HepG2 (cell line): Measurements from ENCODE around the gene TAF1B. TPM values are rescaled to one million over a fixed set of nuclear protein-coding genes. Genes with fewer than 3 reads are reported as not detected.

Experiments
- ATAC-seq: fragments of 200-7000 bp; cut with Tn5 transposase; 3 replicates; pipeline ENCODE4 v1.9.1; 2020; ENCODE audit warnings: mild to moderate bottlenecking, moderate library complexity
- BruUV-seq: library from RNA; stranded (reverse); fragments of 400-500 nt; replicated peaks from 2 replicates; lab custom pipeline; 2021; lab: Mats Ljungman, UMichigan
- CTCF ChIA-PET: fragments of 300-600 bp; formaldehyde crosslinking; extraction: SDS; loops from one replicate; lab custom pipeline; 2021; ENCODE audit warnings: low total read pairs, inconsistent platforms, low intra/inter-chr PET ratio; lab: Yijun Ruan, JAX
- POLR2A ChIA-PET: fragments of 350-600 bp; sonication (Branson Sonifier 250); formaldehyde crosslinking; loops from one replicate; lab custom pipeline; 2020; ENCODE audit warnings: antibody characterized with exemption, inconsistent platforms; lab: Yijun Ruan, JAX
- DNase-seq: peaks from one replicate; pipeline ENCODE4 v3.0.0-alpha.2; 2015; ENCODE audit warnings: low spot score
- FAIRE-seq: peaks from 3 replicates; lab custom pipeline; 2011; peaks lifted over from hg19 to GRCh38; lab: Jason Lieb, UNC
- H2AFZ ChIP-seq: one replicate; pipeline ENCODE4 v1.6.1; 2011; ENCODE audit warnings: low read length, inconsistent platforms
- H3K27ac ChIP-seq: fragments of 300-600 bp; 3 replicates; pipeline ENCODE4 v1.8.0; 2011; ENCODE audit warnings: mixed run types, mild to moderate bottlenecking, mixed read lengths, low read length, inconsistent platforms; ENCODE audit not compliant: insufficient read depth; ENCODE audit errors: extremely low read length
- H3K27me3 ChIP-seq, 2 experiments: fragments of 200-600 bp in 1 of 2; 2 replicates in 1 of 2; 3 replicates in 1 of 2; pipeline versions ENCODE4 v1.6.0 to v1.8.0; 2011; ENCODE audit warnings: low read length in 2 of 2, mild to moderate bottlenecking in 2 of 2, moderate library complexity in 2 of 2, inconsistent platforms in 1 of 2; ENCODE audit not compliant: insufficient read depth in 2 of 2, control insufficient read depth in 1 of 2
- H3K36me3 ChIP-seq, 2 experiments: fragments of 200-600 bp in 1 of 2; replicated peaks in 1 of 2; 2 replicates in 1 of 2; 3 replicates in 1 of 2; pipeline versions ENCODE4 v1.5.1 to v1.8.0; 2011; ENCODE audit warnings: low read length in 2 of 2, inconsistent platforms in 1 of 2; ENCODE audit not compliant: insufficient read depth in 2 of 2, control insufficient read depth in 1 of 2
- H3K4me1 ChIP-seq: 2 replicates; pipeline ENCODE4 v1.5.1; 2012; ENCODE audit warnings: low read length, inconsistent platforms; ENCODE audit not compliant: insufficient read depth
- H3K4me2 ChIP-seq: 2 replicates; pipeline ENCODE4 v1.6.0; 2011; ENCODE audit warnings: low read depth, low read length, inconsistent platforms
- H3K4me3 ChIP-seq, 3 experiments: fragments of 200-600 bp in 1 of 3; sonication (generic), shearing (Covaris generic) in 1 of 3; replicated peaks in 1 of 3; 2 replicates each; pipeline ENCODE4 v1.5.1; 2011 to 2016; ENCODE audit warnings: low read length in 3 of 3, inconsistent platforms in 2 of 3, low read depth in 2 of 3, mild to moderate bottlenecking in 2 of 3, control low read depth in 1 of 3, mixed read lengths in 1 of 3; ENCODE audit not compliant: insufficient read depth in 1 of 3
- H3K79me2 ChIP-seq: one replicate; pipeline ENCODE4 v1.6.1; 2011; ENCODE audit warnings: low read length, inconsistent platforms; ENCODE audit not compliant: insufficient read depth
- H3K9ac ChIP-seq: 2 replicates; pipeline ENCODE4 v1.6.0; 2011; ENCODE audit warnings: mild to moderate bottlenecking, low read depth, low read length, inconsistent platforms; ENCODE audit not compliant: insufficient read depth
- H3K9me3 ChIP-seq: 2 replicates; pipeline ENCODE4 v1.5.1; 2012; ENCODE audit warnings: mild to moderate bottlenecking, low read length
- H4K20me1 ChIP-seq: 2 replicates; pipeline ENCODE4 v1.6.0; 2011; ENCODE audit warnings: inconsistent platforms, mild to moderate bottlenecking, low read length, moderate library complexity; ENCODE audit not compliant: insufficient read depth
- TBX2 ChIP-seq: sonication (generic); formaldehyde crosslinking; IDR thresholded peaks from 2 replicates; pipeline ENCODE4 v1.5.0; 2020; ENCODE audit warnings: missing genetic modification reagents, mild to moderate bottlenecking, borderline replicate concordance
- TFAP4 ChIP-seq: sonication (generic); IDR thresholded peaks from 2 replicates; pipeline ENCODE4 v1.6.1; 2016; ENCODE audit warnings: low read depth, borderline replicate concordance
- ZBTB40 ChIP-seq, 2 experiments: fragments of 450-650 bp in 1 of 2; sonication (generic) in 1 of 2; formaldehyde crosslinking in 1 of 2; IDR thresholded peaks; 2 replicates each; pipeline versions ENCODE4 v1.6.1 to v1.8.0; 2016 to 2022; ENCODE audit warnings: antibody characterized with exemption in 1 of 2, mild to moderate bottlenecking in 1 of 2, missing genetic modification reagents in 1 of 2
- ZNF232 ChIP-seq: sonication (generic); formaldehyde crosslinking; IDR thresholded peaks from 2 replicates; pipeline ENCODE4 v1.4.0; 2020; ENCODE audit warnings: missing genetic modification reagents, borderline replicate concordance
- ZNF34 ChIP-seq: sonication (generic); formaldehyde crosslinking; IDR thresholded peaks from 2 replicates; pipeline ENCODE4 v1.4.0; 2020; ENCODE audit warnings: mild to moderate bottlenecking, missing genetic modification reagents, borderline replicate concordance
- WGBS: methylation state at CpG from one replicate; pipeline ENCODE4 v1.1.6; 2017; ENCODE audit warnings: low lambda C conversion rate; 5-methylcytosine and 5-hydroxymethylcytosine counted together
- in situ Hi-C: cut with HindIII; loops from 2 replicates; pipeline ENCODE4 v1.10.0; 2017; ENCODE audit warnings: low pct_unique_long_range_greater_than_20kb; ENCODE audit not compliant: extremely low pct_ligation_motif_present
- intact Hi-C: fragments of 100-400 bp; cut with micrococcal nuclease; formaldehyde crosslinking; loops from one replicate; pipeline ENCODE4 v1.10.0; 2022; ENCODE audit not compliant: unreplicated experiment
- polyA plus RNA-seq, 8 experiments: library from polyadenylated mRNA; depleted of rRNA in 3 of 8; stranded (reverse) in 7 of 8; unstranded in 1 of 8; fragments of >200 nt; fragmentation: Illumina TruSeq in 4 of 8; extraction: Trizol in 4 of 8; gene quantifications; 2 replicates each; pipeline versions ENCODE4 v1.2.1 to v1.2.3, GENCODE V29; 2011 to 2016; ENCODE audit warnings: low read depth in 4 of 8, missing spikeins in 1 of 8, mixed read lengths in 1 of 8; ENCODE audit not compliant: insufficient read depth in 1 of 8
- total RNA-seq, 5 experiments: library from RNA; depleted of rRNA; stranded (reverse); fragments of >200 nt; fragmentation: Illumina TruSeq; extraction: Trizol; gene quantifications; 2 replicates each; pipeline ENCODE4 v1.2.3, GENCODE V29; 2016; ENCODE audit warnings: low read depth in 1 of 5
- TF ChIP-seq, protein P1 (sequence below): sonication (generic); formaldehyde crosslinking; IDR thresholded peaks from 2 replicates; pipeline ENCODE4 v1.5.1; 2020; ENCODE audit warnings: mild to moderate bottlenecking, missing genetic modification reagents, moderate library complexity

TAF1B gene
- total and polyA plus RNA-seq, 2 of the 13 experiments (the other 11 are each of a cell fraction or from before 2014, with no cell fraction given): 13.3 to 27.7 TPM

- FAIRE-seq: no peak
- H3K79me2 ChIP-seq: no peaks in the 10 kb centered on the region
- no peak overlapping the region for H3K9ac ChIP-seq
- WGBS: 98% methylated on average over 5 of the region's 5 CpGs
- no TSS peak for BruUV-seq
- peaks cover 6% of the 10 kb centered on the region; the same call in 1 of the 2 replicates for H3K4me1 ChIP-seq
- no peak for ATAC-seq
- CTCF ChIA-PET: no interaction called here
- TF ChIP-seq, protein P1, sequence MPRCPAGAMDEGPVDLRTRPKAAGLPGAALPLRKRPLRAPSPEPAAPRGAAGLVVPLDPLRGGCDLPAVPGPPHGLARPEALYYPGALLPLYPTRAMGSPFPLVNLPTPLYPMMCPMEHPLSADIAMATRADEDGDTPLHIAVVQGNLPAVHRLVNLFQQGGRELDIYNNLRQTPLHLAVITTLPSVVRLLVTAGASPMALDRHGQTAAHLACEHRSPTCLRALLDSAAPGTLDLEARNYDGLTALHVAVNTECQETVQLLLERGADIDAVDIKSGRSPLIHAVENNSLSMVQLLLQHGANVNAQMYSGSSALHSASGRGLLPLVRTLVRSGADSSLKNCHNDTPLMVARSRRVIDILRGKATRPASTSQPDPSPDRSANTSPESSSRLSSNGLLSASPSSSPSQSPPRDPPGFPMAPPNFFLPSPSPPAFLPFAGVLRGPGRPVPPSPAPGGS (CRISPR knock-in tag): no peak
- TF ChIP-seq ZBTB40 (IDR thresholded peaks at IDR 0.05) (no peak), ZBTB40 (CRISPR knock-in tag; IDR thresholded peaks at IDR 0.05) (no peak), ZNF232 (CRISPR knock-in tag) (no peak), TFAP4 (no peak), TBX2 (CRISPR knock-in tag) (no peak), ZNF34 (CRISPR knock-in tag) (no peak)
- H4K20me1 ChIP-seq: no peaks in the 10 kb centered on the region
- no peak overlapping the region for H3K4me2 ChIP-seq
- DNase-seq: no peak
- in situ Hi-C loops (no loop called here), intact Hi-C loops (no loop called here)
- H3K4me3 ChIP-seq: no peak overlapping the region
- peaks cover 20 to 63% of the 10 kb centered on the region in 2 experiments for H3K36me3 ChIP-seq
- H2AFZ ChIP-seq: no peak overlapping the region
- H3K27ac ChIP-seq: no peak overlapping the region
- H3K9me3 ChIP-seq: peaks cover 46% of the 10 kb centered on the region
- POLR2A ChIA-PET: no interaction called here
- H3K27me3 ChIP-seq: no peaks in the 10 kb centered on the region
Measured at GRCh38 chr2:9858730-9859068, 15.4 kb downstream of the TAF1B start.
